Panc1 (cell line): Measurements from ENCODE around the gene CCNL2. TPM values are rescaled to one million over a fixed set of nuclear protein-coding genes. Genes with fewer than 3 reads are reported as not detected.
A peak's percentile ranks its signal among the peaks of the same experiment; 100 is the strongest.

Experiments
- ATAC-seq: fragments of 200-7000 bp; cut with Tn5 transposase; 2 replicates; pipeline ENCODE4 v1.9.1; 2020; ENCODE audit warnings: mild to moderate bottlenecking, moderate library complexity
- BruUV-seq: library from RNA; stranded (reverse); fragments of 400-500 nt; replicated peaks from 2 replicates; lab custom pipeline; 2021; lab: Mats Ljungman, UMichigan
- CTCF ChIA-PET: fragments of 300-600 bp; sonication (Branson Sonifier 250); formaldehyde crosslinking; loops from one replicate; lab custom pipeline; 2022; ENCODE audit warnings: antibody characterized with exemption; lab: Charles Lee
- POLR2A ChIA-PET: fragments of 300-600 bp; sonication (Branson Sonifier 250); formaldehyde crosslinking; loops from one replicate; lab custom pipeline; 2022; ENCODE audit warnings: antibody characterized with exemption; lab: Charles Lee
- DNase-seq: peaks from one replicate; pipeline ENCODE4 v3.0.0-alpha.2; 2010; ENCODE audit warnings: low read depth, low spot score
- H3K27ac ChIP-seq: 2 replicates; pipeline ENCODE4 v1.5.1; 2011; ENCODE audit warnings: mild to moderate bottlenecking, low read length, inconsistent platforms
- H3K27me3 ChIP-seq: fragments of 200-500 bp; sonication (Bioruptor generic); 2 replicates; pipeline ENCODE4 v1.6.0; 2014; ENCODE audit warnings: low read length, inconsistent platforms; ENCODE audit not compliant: control insufficient read depth, insufficient read depth
- H3K36me3 ChIP-seq: fragments of 200-500 bp; sonication (Bioruptor generic); 2 replicates; pipeline ENCODE4 v1.5.1; 2014; ENCODE audit warnings: inconsistent platforms, mild to moderate bottlenecking, low read length, moderate library complexity; ENCODE audit not compliant: control insufficient read depth, insufficient read depth
- H3K4me1 ChIP-seq: 2 replicates; pipeline ENCODE4 v1.5.1; 2011; ENCODE audit warnings: inconsistent platforms, mild to moderate bottlenecking, low read length, moderate library complexity; ENCODE audit not compliant: control insufficient read depth, insufficient read depth
- H3K4me3 ChIP-seq, 2 experiments: 2 replicates each; pipeline ENCODE4 v1.5.1; 2011 to 2012; ENCODE audit warnings: low read depth in 2 of 2, low read length in 2 of 2, mild to moderate bottlenecking in 2 of 2, inconsistent platforms in 1 of 2, moderate library complexity in 1 of 2
- H3K9me3 ChIP-seq: fragments of 200-500 bp; sonication (Bioruptor generic); 2 replicates; pipeline ENCODE4 v1.5.1; 2014; ENCODE audit warnings: low read depth, mild to moderate bottlenecking, inconsistent platforms, low read length, moderate library complexity; ENCODE audit not compliant: control insufficient read depth, insufficient read depth
- CTCF ChIP-seq: fragments of 450-650 bp; IDR thresholded peaks from 2 replicates; pipeline ENCODE4 v1.5.1; 2017; ENCODE audit warnings: mild to moderate bottlenecking
- POLR2AphosphoS5 ChIP-seq: IDR thresholded peaks from 2 replicates; pipeline ENCODE4 v1.6.1; 2012; ENCODE audit warnings: mild to moderate bottlenecking, low read depth, low read length, moderate library complexity
- REST ChIP-seq, 2 experiments: IDR thresholded peaks; 2 replicates each; pipeline ENCODE4 v1.6.1; 2011 to 2012; ENCODE audit warnings: low read depth in 2 of 2, control low read depth in 1 of 2, low read length in 1 of 2, mild to moderate bottlenecking in 1 of 2, moderate library complexity in 1 of 2; ENCODE audit not compliant: insufficient read depth in 1 of 2
- SIN3A ChIP-seq: IDR thresholded peaks from 2 replicates; pipeline ENCODE4 v1.6.1; 2012; ENCODE audit warnings: low read depth, mild to moderate bottlenecking, low read length, moderate library complexity, borderline replicate concordance; ENCODE audit not compliant: insufficient read depth
- TCF7L2 ChIP-seq: IDR thresholded peaks from 2 replicates; pipeline ENCODE4 v1.6.1; 2011; ENCODE audit warnings: mild to moderate bottlenecking, low read depth, low read length, inconsistent platforms
- in situ Hi-C: cut with HindIII; loops from 2 replicates; pipeline ENCODE4 v1.10.0; 2016; ENCODE audit warnings: low sequenced_read_pairs, low pct_unique_long_range_greater_than_20kb
- intact Hi-C: fragments of 100-400 bp; cut with micrococcal nuclease; formaldehyde crosslinking; loops from one replicate; pipeline ENCODE4 v1.10.0; 2022; ENCODE audit not compliant: unreplicated experiment
- total RNA-seq: library from RNA; stranded (reverse); gene quantifications from one replicate; pipeline ENCODE4 v1.2.1, GENCODE V29; 2021; ENCODE audit not compliant: unreplicated experiment

CCNL2 gene
- total RNA-seq, 1 experiment from 2014 or later = 297 TPM

- in situ Hi-C loops = no loop called here
- BruUV-seq = no TSS peak
- ATAC-seq (no peak), DNase-seq (no peak)
- Histone ChIP-seq H3K4me1 (peaks cover 27% of the 10 kb centered on the region), H3K27me3 (no peaks in the 10 kb centered on the region), H3K9me3 (no peaks in the 10 kb centered on the region), H3K27ac (peak overlapping the region; percentile 65), H3K4me3 (no peak overlapping the region), H3K36me3 (no peaks in the 10 kb centered on the region)
- CTCF ChIA-PET = no interaction called here
- TF ChIP-seq SIN3A (no peak), POLR2AphosphoS5 (no peak), CTCF (no peak), REST (IDR thresholded peaks at IDR 0.05; ENCODE audit: insufficient read depth in 1 of 2, low read depth in 2 of 2, low read length in 1 of 2) (no peak), TCF7L2 (no peak)
- POLR2A ChIA-PET = no interaction called here
- intact Hi-C loops = no loop called here
These were observed 23.5 kb upstream of the CCNL2 start for GRCh38 chr1:1422465-1423244.

GRCh38 chr1:1421907-1422464 is 22.9 kb upstream of the CCNL2 start:
- TF ChIP-seq POLR2AphosphoS5 (no peak), REST (IDR thresholded peaks at IDR 0.05; ENCODE audit: insufficient read depth in 1 of 2, low read depth in 2 of 2, low read length in 1 of 2) (no peak), CTCF (no peak), TCF7L2 (no peak), SIN3A (no peak)
- Histone ChIP-seq H3K27ac (peak overlapping the region; percentile 65), H3K4me3 (no peak overlapping the region), H3K27me3 (no peaks in the 10 kb centered on the region), H3K4me1 (peaks cover 27% of the 10 kb centered on the region), H3K36me3 (no peaks in the 10 kb centered on the region), H3K9me3 (no peaks in the 10 kb centered on the region)
- POLR2A ChIA-PET = interaction anchor here (1.5 kb wide), 1 partner anchor 9 kb away, joined by 7 read pairs; no protein-coding TSS in a partner anchor
- CTCF ChIA-PET = no interaction called here
- ATAC-seq (no peak), DNase-seq (no peak)
- intact Hi-C loops (no loop called here), in situ Hi-C loops (no loop called here)
- no TSS peak for BruUV-seq
